HEK293T (cell line): ENCODE results near the gene ODAPH.
"Not testable (repeated sequence)": the region's sequence is repeated elsewhere in the genome, so short reads cannot be mapped to it uniquely, and the experiment has no call there.

Experiments used
- CTCF ChIA-PET: fragments of 350-600 bp; formaldehyde crosslinking; extraction: SDS; loops from one replicate; lab custom pipeline; 2021; ENCODE audit warnings: antibody characterized with exemption, inconsistent platforms; lab: Yijun Ruan, JAX
- POLR2A ChIA-PET: fragments of 350-600 bp; formaldehyde crosslinking; extraction: SDS; loops from one replicate; lab custom pipeline; 2020; ENCODE audit warnings: antibody characterized with exemption, inconsistent platforms; lab: Yijun Ruan, JAX
- DNase-seq: peaks from one replicate; pipeline ENCODE4 v3.0.0; 2012; ENCODE audit warnings: mixed read lengths; ENCODE audit errors: extremely low spot score
- ARNT ChIP-seq: fragments of 450-650 bp; IDR thresholded peaks from 2 replicates; pipeline ENCODE4 v1.6.1; 2017; ENCODE audit warnings: mild to moderate bottlenecking
- BHLHE40 ChIP-seq: fragments of 450-650 bp; IDR thresholded peaks from 2 replicates; pipeline ENCODE4 v1.6.1; 2016; ENCODE audit warnings: mild to moderate bottlenecking, moderate library complexity, borderline replicate concordance
- CTBP1 ChIP-seq: fragments of 450-650 bp; IDR thresholded peaks from 2 replicates; pipeline ENCODE4 v1.6.1; 2016; ENCODE audit warnings: borderline replicate concordance
- ELF4 ChIP-seq: fragments of 450-650 bp; IDR thresholded peaks from 2 replicates; pipeline ENCODE4 v1.6.1; 2017; ENCODE audit warnings: antibody characterized with exemption
- FOXA1 ChIP-seq: fragments of 450-650 bp; IDR thresholded peaks from 2 replicates; pipeline ENCODE4 v1.6.1; 2016; ENCODE audit warnings: mild to moderate bottlenecking
- FOXK2 ChIP-seq: fragments of 450-650 bp; IDR thresholded peaks from 2 replicates; pipeline ENCODE4 v1.6.1; 2016; ENCODE audit warnings: mild to moderate bottlenecking
- FOXM1 ChIP-seq: fragments of 450-650 bp; IDR thresholded peaks from 2 replicates; pipeline ENCODE4 v1.6.1; 2017; ENCODE audit warnings: mild to moderate bottlenecking, borderline replicate concordance
- HDGF ChIP-seq: fragments of 450-650 bp; IDR thresholded peaks from 2 replicates; pipeline ENCODE4 v1.6.1; 2017; ENCODE audit warnings: antibody characterized with exemption, borderline replicate concordance
- L3MBTL2 ChIP-seq: fragments of 450-650 bp; conservative IDR thresholded peaks from 2 replicates; pipeline ENCODE4 v1.6.1; 2016; ENCODE audit warnings: mild to moderate bottlenecking
- LEF1 ChIP-seq: fragments of 450-650 bp; IDR thresholded peaks from 2 replicates; pipeline ENCODE4 v1.6.1; 2017; ENCODE audit warnings: mild to moderate bottlenecking, borderline replicate concordance
- NFRKB ChIP-seq: fragments of 450-650 bp; IDR thresholded peaks from 2 replicates; pipeline ENCODE4 v1.6.1; 2016; ENCODE audit warnings: mild to moderate bottlenecking, moderate library complexity
- PKNOX1 ChIP-seq: fragments of 450-650 bp; IDR thresholded peaks from 2 replicates; pipeline ENCODE4 v1.6.1; 2016
- SP1 ChIP-seq: fragments of 450-650 bp; IDR thresholded peaks from 2 replicates; pipeline ENCODE4 v1.6.1; 2017
- SUZ12 ChIP-seq: fragments of 450-650 bp; IDR thresholded peaks from 2 replicates; pipeline ENCODE4 v1.6.1; 2016; ENCODE audit warnings: mild to moderate bottlenecking
- TARDBP ChIP-seq: fragments of 450-650 bp; IDR thresholded peaks from 2 replicates; pipeline ENCODE4 v1.6.1; 2016
- ZNF384 ChIP-seq: fragments of 450-650 bp; IDR thresholded peaks from 2 replicates; pipeline ENCODE4 v1.6.1; 2016

The ODAPH gene

GRCh38 chr4:75514131-75514948, 41.5 kb upstream of the ODAPH start, which contains the start of the genes RCHY1 and THAP6:
Gene RCHY1 (minus strand): TSS chr4:75514403. CDS start chr4:75514286, 117 bp downstream.
Gene THAP6 (plus strand): TSS chr4:75514473. CDS start chr4:75515453, 980 bp downstream.
- DNase-seq: peak; percentile 91
- POLR2A ChIA-PET: interaction anchor here (0.8 to 2.1 kb wide), 13 partner anchors 9 to 580 kb away, joined by 3 to 12 read pairs (median 4); partner anchors contain the start of gene ODAPH
- CTCF ChIA-PET: interaction anchor here (1.3 to 1.5 kb wide), 2 partner anchors 14 to 28 kb away, joined by 3 read pairs; no protein-coding TSS in a partner anchor
- TF ChIP-seq TARDBP (no peak), CTBP1 (no peak), HDGF (no peak), L3MBTL2 (peak; percentile 62), SUZ12 (no peak), PKNOX1 (no peak), ARNT (no peak), BHLHE40 (no peak), ZNF384 (no peak), FOXM1 (no peak), ELF4 (peak; percentile 71), FOXA1 (no peak), NFRKB (no peak; the same call in 1 of the 2 replicates), FOXK2 (no peak)

DNA sequence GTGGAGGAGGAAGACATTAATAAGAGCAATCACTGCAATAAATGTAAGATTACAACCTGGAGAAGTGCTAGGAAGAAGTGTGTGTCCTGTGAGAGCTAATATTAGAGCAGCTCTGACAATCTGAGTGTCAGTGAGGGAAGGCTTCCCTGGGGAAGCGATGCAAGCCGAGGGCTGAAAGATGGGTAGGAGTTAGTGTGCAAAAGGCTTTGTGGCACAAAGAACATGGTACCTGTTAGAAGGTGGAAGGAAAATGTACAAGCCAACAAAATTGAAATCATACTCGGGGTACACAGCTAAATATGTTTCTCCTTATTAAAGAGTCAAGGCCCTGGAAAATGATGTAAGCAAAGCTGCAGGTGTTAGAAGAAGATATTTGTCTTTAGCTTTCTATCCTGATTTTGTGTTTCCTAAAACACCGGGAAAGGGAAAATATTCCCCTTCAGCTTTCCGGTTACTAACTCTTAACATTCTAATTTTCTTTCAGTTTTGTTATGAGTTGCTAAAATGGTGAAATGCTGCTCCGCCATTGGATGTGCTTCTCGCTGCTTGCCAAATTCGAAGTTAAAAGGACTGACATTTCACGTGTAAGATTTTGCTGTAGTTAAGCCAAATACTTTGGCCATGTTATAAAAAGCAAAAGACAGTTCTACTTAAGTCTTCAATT, 40.8 kb upstream of the ODAPH start:
- no peak for TF ChIP-seq SUZ12
- no peak for TF ChIP-seq FOXA1
- no peak for TF ChIP-seq ARNT
- no peak for TF ChIP-seq BHLHE40
- no peak for TF ChIP-seq ZNF384
- TF ChIP-seq ELF4: no peak
- TF ChIP-seq L3MBTL2: no peak
- TF ChIP-seq PKNOX1: no peak
- TF ChIP-seq HDGF: no peak
- no peak for TF ChIP-seq CTBP1
- TF ChIP-seq FOXM1: no peak
- no peak for TF ChIP-seq NFRKB
- TF ChIP-seq SP1: no peak
- TF ChIP-seq LEF1: no peak
- TF ChIP-seq FOXK2: no peak
- no peak for TF ChIP-seq TARDBP

DNA sequence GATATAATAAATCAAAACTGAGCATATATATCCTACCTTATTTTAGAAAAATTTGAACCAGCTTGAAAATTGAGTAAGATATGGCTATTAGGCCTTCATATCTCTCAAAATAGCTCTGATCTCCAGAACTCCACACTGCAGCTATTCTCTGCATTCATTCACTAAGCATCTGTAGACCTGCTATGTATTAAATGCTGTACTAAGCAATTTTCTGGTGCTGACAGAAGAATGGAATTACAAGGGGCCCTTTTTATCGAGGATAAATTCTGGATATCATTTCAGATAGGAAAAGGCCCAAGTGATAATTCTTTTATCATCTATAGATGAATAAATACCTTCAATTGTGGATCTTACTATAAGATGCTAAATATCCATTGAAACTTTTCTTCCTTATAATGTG, 39.7 kb upstream of the ODAPH start:
- CTCF ChIA-PET: no interaction called here
- TF ChIP-seq TARDBP: no peak
- TF ChIP-seq FOXK2: no peak
- no peak for TF ChIP-seq L3MBTL2
- no peak for TF ChIP-seq LEF1
- no peak for TF ChIP-seq ARNT
- POLR2A ChIA-PET: no interaction called here
- DNase-seq: no peak

More for the DNA sequence above, 40.8 kb upstream of the ODAPH start:
- no peak for DNase-seq
- ChIA-PET CTCF (interaction anchor here (1.3 kb wide), 1 partner anchor 27 kb away, joined by 3 read pairs; no protein-coding TSS in a partner anchor), POLR2A (interaction anchor here (0.8 to 2.1 kb wide), 12 partner anchors 8 to 580 kb away, joined by 3 to 12 read pairs (median 4); partner anchors contain the start of gene ODAPH)

DNA sequence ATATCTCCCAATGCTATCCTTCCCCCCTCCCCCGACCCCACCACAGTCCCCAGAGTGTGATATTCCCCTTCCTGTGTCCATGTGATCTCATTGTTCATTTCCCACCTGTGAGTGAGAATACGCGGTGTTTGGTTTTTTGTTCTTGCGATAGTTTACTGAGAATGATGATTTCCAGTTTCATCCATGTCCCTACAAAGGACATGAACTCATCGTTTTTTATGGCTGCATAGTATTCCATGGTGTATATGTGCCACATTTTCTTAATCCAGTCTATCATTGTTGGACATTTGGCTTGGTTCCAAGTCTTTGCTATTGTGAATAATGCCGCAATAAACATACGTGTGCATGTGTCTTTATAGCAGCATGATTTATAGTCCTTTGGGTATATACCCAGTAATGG, 36.4 kb upstream of the ODAPH start:
- DNase-seq, POLR2A ChIA-PET, CTCF ChIA-PET: not testable (repeated sequence)

GRCh38 chr4:75525086-75525485, 30.8 kb upstream of the ODAPH start:
- ChIA-PET CTCF (no interaction called here), POLR2A (interaction anchor here (2.2 kb wide), 1 partner anchor 11 kb away, joined by 10 read pairs; the partner anchor contains the start of genes RCHY1 and THAP6)
- no peak for TF ChIP-seq FOXM1
- TF ChIP-seq PKNOX1: no peak
- TF ChIP-seq BHLHE40: no peak
- no peak for TF ChIP-seq HDGF
- no peak for TF ChIP-seq FOXA1
- no peak for TF ChIP-seq CTBP1
- TF ChIP-seq SUZ12: no peak
- TF ChIP-seq NFRKB: no peak
- TF ChIP-seq SP1: no peak
- TF ChIP-seq FOXK2: no peak
- no peak for TF ChIP-seq ARNT
- TF ChIP-seq LEF1: no peak
- TF ChIP-seq TARDBP: no peak
- DNase-seq: no peak

DNA sequence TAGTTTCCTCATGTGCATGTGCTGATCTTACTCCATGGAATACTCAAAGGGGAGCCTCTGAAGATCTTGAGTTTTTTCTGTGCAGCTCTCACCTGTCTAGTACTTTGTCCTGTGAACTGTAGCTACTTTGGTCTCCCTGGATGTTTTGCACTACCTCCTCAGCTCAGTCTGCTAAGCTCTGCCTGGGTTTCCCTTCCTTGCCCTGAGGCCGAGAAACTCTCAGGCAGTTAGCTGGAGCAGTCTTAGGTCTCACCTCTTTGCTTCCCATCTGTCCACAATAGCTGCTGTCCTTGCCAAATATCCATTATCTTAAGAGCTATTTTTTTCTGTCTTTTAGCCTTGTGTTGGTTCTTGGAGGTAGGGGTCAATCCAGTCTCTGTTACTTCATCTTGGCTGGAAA, 30.0 kb upstream of the ODAPH start:
- ChIA-PET POLR2A (interaction anchor here (2.2 kb wide), 1 partner anchor 11 kb away, joined by 10 read pairs; the partner anchor contains the start of genes RCHY1 and THAP6), CTCF (no interaction called here)
- DNase-seq: no peak
- TF ChIP-seq SUZ12 (no peak), LEF1 (no peak), PKNOX1 (no peak), FOXA1 (no peak), ZNF384 (no peak), FOXM1 (no peak), NFRKB (no peak)
